Left ventricle myocardium inferior (tissue), 1 donor: Measurements from ENCODE around the gene MT1A. TPM values are rescaled to one million over a fixed set of nuclear protein-coding genes. Genes with fewer than 3 reads are reported as not detected.

ENCODE experiments used
- DNase-seq: peaks from one replicate; pipeline ENCODE4 v3.0.0-alpha.2; 2020
- H3K27ac ChIP-seq: fragments of 200-600 bp; replicated peaks from 2 replicates; pipeline ENCODE4 v1.8.0; 2021
- H3K27me3 ChIP-seq: fragments of 200-600 bp; 2 replicates; pipeline ENCODE4 v1.8.0; 2021; ENCODE audit warnings: low read depth
- H3K36me3 ChIP-seq: fragments of 200-600 bp; 2 replicates; pipeline ENCODE4 v1.8.0; 2021
- H3K4me1 ChIP-seq: fragments of 200-600 bp; 2 replicates; pipeline ENCODE4 v1.8.0; 2021
- H3K4me3 ChIP-seq: fragments of 200-600 bp; 2 replicates; pipeline ENCODE4 v1.8.0; 2021; ENCODE audit warnings: mild to moderate bottlenecking, moderate library complexity
- H3K9me3 ChIP-seq: fragments of 200-600 bp; replicated peaks from 2 replicates; pipeline ENCODE4 v1.8.0; 2021
- intact Hi-C: fragments of 100-400 bp; cut with micrococcal nuclease; formaldehyde crosslinking; loops from one replicate; pipeline ENCODE4 v1.11.0; 2022
- total RNA-seq: library from RNA; stranded (reverse); fragmentation: NEBNext Ultra II Directional; extraction: Animal tissue kit (Norgen Biotek cat#: 25700); gene quantifications from one replicate; pipeline ENCODE4 v1.2.1, GENCODE V29; 2021
- TF ChIP-seq, protein P1 (sequence below): fragments of 200-600 bp; IDR thresholded peaks from 2 replicates; pipeline ENCODE4 v1.8.0; 2021; ENCODE audit warnings: antibody characterized with exemption, mild to moderate bottlenecking, borderline replicate concordance
- donor health status: DM: no; HTN: yes; CAD: no; lungs with severe emphysema.

MT1A gene
- total RNA-seq, 1 donor from 2014 or later, result 1.2 TPM

GRCh38 chr16:56688762-56689161 is 50.3 kb downstream of the MT1A start:
- no peak overlapping the region for H3K27ac ChIP-seq
- intact Hi-C loops, result no loop called here

GRCh38 chr16:56689171-56689570 is 50.7 kb downstream of the MT1A start:
- DNase-seq, result no peak
- no peaks in the 10 kb centered on the region for H3K27me3 ChIP-seq
- H3K4me3 ChIP-seq, result no peak overlapping the region
- intact Hi-C loops, result no loop called here
- peaks cover 7% of the 10 kb centered on the region for H3K9me3 ChIP-seq
- TF ChIP-seq, protein P1, sequence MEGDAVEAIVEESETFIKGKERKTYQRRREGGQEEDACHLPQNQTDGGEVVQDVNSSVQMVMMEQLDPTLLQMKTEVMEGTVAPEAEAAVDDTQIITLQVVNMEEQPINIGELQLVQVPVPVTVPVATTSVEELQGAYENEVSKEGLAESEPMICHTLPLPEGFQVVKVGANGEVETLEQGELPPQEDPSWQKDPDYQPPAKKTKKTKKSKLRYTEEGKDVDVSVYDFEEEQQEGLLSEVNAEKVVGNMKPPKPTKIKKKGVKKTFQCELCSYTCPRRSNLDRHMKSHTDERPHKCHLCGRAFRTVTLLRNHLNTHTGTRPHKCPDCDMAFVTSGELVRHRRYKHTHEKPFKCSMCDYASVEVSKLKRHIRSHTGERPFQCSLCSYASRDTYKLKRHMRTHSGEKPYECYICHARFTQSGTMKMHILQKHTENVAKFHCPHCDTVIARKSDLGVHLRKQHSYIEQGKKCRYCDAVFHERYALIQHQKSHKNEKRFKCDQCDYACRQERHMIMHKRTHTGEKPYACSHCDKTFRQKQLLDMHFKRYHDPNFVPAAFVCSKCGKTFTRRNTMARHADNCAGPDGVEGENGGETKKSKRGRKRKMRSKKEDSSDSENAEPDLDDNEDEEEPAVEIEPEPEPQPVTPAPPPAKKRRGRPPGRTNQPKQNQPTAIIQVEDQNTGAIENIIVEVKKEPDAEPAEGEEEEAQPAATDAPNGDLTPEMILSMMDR, result no peak
- no peaks in the 10 kb centered on the region for H3K36me3 ChIP-seq
- no peak overlapping the region for H3K27ac ChIP-seq
- H3K4me1 ChIP-seq, result peaks cover 22% of the 10 kb centered on the region

More at GRCh38 chr16:56688762-56689161, 50.3 kb downstream of the MT1A start:
- DNase-seq, result no peak
- peaks cover 27% of the 10 kb centered on the region for H3K4me1 ChIP-seq
- H3K9me3 ChIP-seq, result peaks cover 7% of the 10 kb centered on the region
- no peak overlapping the region for H3K4me3 ChIP-seq
- H3K36me3 ChIP-seq, result no peaks in the 10 kb centered on the region
- no peaks in the 10 kb centered on the region for H3K27me3 ChIP-seq
- TF ChIP-seq, protein P1, result no peak

Other genes with a start within 250 kb of the MT1A start
- 65.2 TPM for gene AMFR, start 213.1 kb upstream of the MT1A start, total RNA-seq
- 59.5 TPM for gene NUDT21, start 187.3 kb upstream of the MT1A start, total RNA-seq
- 35.4 TPM for gene OGFOD1, start 187.1 kb upstream of the MT1A start, total RNA-seq
- gene BBS2, start 118.6 kb upstream of the MT1A start, total RNA-seq, result 48.7 TPM
- gene MT4, start 73.6 kb upstream of the MT1A start, total RNA-seq, result not detected
- 4.1 TPM for gene MT3, start 49.1 kb upstream of the MT1A start, total RNA-seq
- gene MT2A, start 30.1 kb upstream of the MT1A start, total RNA-seq, result 115 TPM
- gene MT1E, start 12.9 kb upstream of the MT1A start, total RNA-seq, result 126 TPM
- gene MT1M, start 6.0 kb upstream of the MT1A start, total RNA-seq, result 3.1 TPM
- not detected for gene MT1B, start 13.2 kb downstream of the MT1A start, total RNA-seq
- 0.85 TPM for gene MT1F, start 19.3 kb downstream of the MT1A start, total RNA-seq
- gene MT1G, start 29.4 kb downstream of the MT1A start, total RNA-seq, result not detected
- gene MT1H, start 31.1 kb downstream of the MT1A start, total RNA-seq, result not detected
- gene MT1X, start 43.8 kb downstream of the MT1A start, total RNA-seq, result 91.8 TPM
- 27.1 TPM for gene NUP93, start 91.5 kb downstream of the MT1A start, total RNA-seq
- gene SLC12A3, start 226.5 kb downstream of the MT1A start, total RNA-seq, result not detected